Panc1 (cell line): Measurements from ENCODE around the gene ZWINT. TPM values are rescaled to one million over a fixed set of nuclear protein-coding genes. Genes with fewer than 3 reads are reported as not detected.

Source experiments
- ATAC-seq: fragments of 200-7000 bp; cut with Tn5 transposase; 2 replicates; pipeline ENCODE4 v1.9.1; 2020; ENCODE audit warnings: mild to moderate bottlenecking, moderate library complexity
- BruUV-seq: library from RNA; stranded (reverse); fragments of 400-500 nt; replicated peaks from 2 replicates; lab custom pipeline; 2021; lab: Mats Ljungman, UMichigan
- CTCF ChIA-PET: fragments of 300-600 bp; sonication (Branson Sonifier 250); formaldehyde crosslinking; loops from one replicate; lab custom pipeline; 2022; ENCODE audit warnings: antibody characterized with exemption; lab: Charles Lee
- POLR2A ChIA-PET: fragments of 300-600 bp; sonication (Branson Sonifier 250); formaldehyde crosslinking; loops from one replicate; lab custom pipeline; 2022; ENCODE audit warnings: antibody characterized with exemption; lab: Charles Lee
- DNase-seq: peaks from one replicate; pipeline ENCODE4 v3.0.0-alpha.2; 2010; ENCODE audit warnings: low read depth, low spot score
- H3K27ac ChIP-seq: 2 replicates; pipeline ENCODE4 v1.5.1; 2011; ENCODE audit warnings: mild to moderate bottlenecking, low read length, inconsistent platforms
- H3K27me3 ChIP-seq: fragments of 200-500 bp; sonication (Bioruptor generic); 2 replicates; pipeline ENCODE4 v1.6.0; 2014; ENCODE audit warnings: low read length, inconsistent platforms; ENCODE audit not compliant: control insufficient read depth, insufficient read depth
- H3K36me3 ChIP-seq: fragments of 200-500 bp; sonication (Bioruptor generic); 2 replicates; pipeline ENCODE4 v1.5.1; 2014; ENCODE audit warnings: inconsistent platforms, mild to moderate bottlenecking, low read length, moderate library complexity; ENCODE audit not compliant: control insufficient read depth, insufficient read depth
- H3K4me1 ChIP-seq: 2 replicates; pipeline ENCODE4 v1.5.1; 2011; ENCODE audit warnings: inconsistent platforms, mild to moderate bottlenecking, low read length, moderate library complexity; ENCODE audit not compliant: control insufficient read depth, insufficient read depth
- H3K4me3 ChIP-seq, 2 experiments: 2 replicates each; pipeline ENCODE4 v1.5.1; 2011 to 2012; ENCODE audit warnings: low read depth in 2 of 2, low read length in 2 of 2, mild to moderate bottlenecking in 2 of 2, inconsistent platforms in 1 of 2, moderate library complexity in 1 of 2
- H3K9me3 ChIP-seq: fragments of 200-500 bp; sonication (Bioruptor generic); 2 replicates; pipeline ENCODE4 v1.5.1; 2014; ENCODE audit warnings: low read depth, mild to moderate bottlenecking, inconsistent platforms, low read length, moderate library complexity; ENCODE audit not compliant: control insufficient read depth, insufficient read depth
- POLR2AphosphoS5 ChIP-seq: IDR thresholded peaks from 2 replicates; pipeline ENCODE4 v1.6.1; 2012; ENCODE audit warnings: mild to moderate bottlenecking, low read depth, low read length, moderate library complexity
- SIN3A ChIP-seq: IDR thresholded peaks from 2 replicates; pipeline ENCODE4 v1.6.1; 2012; ENCODE audit warnings: low read depth, mild to moderate bottlenecking, low read length, moderate library complexity, borderline replicate concordance; ENCODE audit not compliant: insufficient read depth
- TCF7L2 ChIP-seq: IDR thresholded peaks from 2 replicates; pipeline ENCODE4 v1.6.1; 2011; ENCODE audit warnings: mild to moderate bottlenecking, low read depth, low read length, inconsistent platforms
- in situ Hi-C: cut with HindIII; loops from 2 replicates; pipeline ENCODE4 v1.10.0; 2016; ENCODE audit warnings: low sequenced_read_pairs, low pct_unique_long_range_greater_than_20kb
- intact Hi-C: fragments of 100-400 bp; cut with micrococcal nuclease; formaldehyde crosslinking; loops from one replicate; pipeline ENCODE4 v1.10.0; 2022; ENCODE audit not compliant: unreplicated experiment
- total RNA-seq: library from RNA; stranded (reverse); gene quantifications from one replicate; pipeline ENCODE4 v1.2.1, GENCODE V29; 2021; ENCODE audit not compliant: unreplicated experiment
- TF ChIP-seq, protein P1 (sequence below), 2 experiments: IDR thresholded peaks; 2 replicates each; pipeline ENCODE4 v1.6.1; 2011 to 2012; ENCODE audit warnings: low read depth in 2 of 2, control low read depth in 1 of 2, low read length in 1 of 2, mild to moderate bottlenecking in 1 of 2, moderate library complexity in 1 of 2; ENCODE audit not compliant: insufficient read depth in 1 of 2
- TF ChIP-seq, protein P2 (sequence below): fragments of 450-650 bp; IDR thresholded peaks from 2 replicates; pipeline ENCODE4 v1.5.1; 2017; ENCODE audit warnings: mild to moderate bottlenecking

ZWINT gene
- total RNA-seq, 1 experiment from 2014 or later = 85.8 TPM

DNA sequence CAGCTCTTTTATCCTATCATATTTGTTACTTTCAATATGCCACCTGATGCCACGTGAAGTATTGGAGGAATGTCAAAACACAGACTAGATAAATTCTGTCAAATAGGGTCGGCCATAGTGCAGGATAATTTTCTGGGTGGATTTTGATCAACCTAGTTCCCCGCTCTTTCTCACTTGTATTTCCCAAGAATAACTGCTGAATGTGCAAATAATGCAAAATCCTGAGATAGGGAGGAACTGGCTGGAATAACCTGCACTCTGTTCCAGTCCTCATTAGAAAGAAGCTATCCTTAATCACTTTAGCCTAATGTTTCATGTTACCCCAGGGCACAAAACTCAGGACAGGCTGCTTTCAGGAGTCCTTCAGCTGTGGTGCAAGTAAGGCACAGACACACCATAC is 33.9 kb downstream of the ZWINT start:
- ChIA-PET POLR2A (no interaction called here), CTCF (interaction anchor here (0.9 kb wide), 1 partner anchor 21 kb away, joined by 3 read pairs; no protein-coding TSS in a partner anchor)
- ATAC-seq (no peak), DNase-seq (no peak)
- intact Hi-C loops (no loop called here), in situ Hi-C loops (no loop called here)
- BruUV-seq = no TSS peak
- no peaks in the 10 kb centered on the region for H3K27me3 ChIP-seq
- H3K4me1 ChIP-seq = no peaks in the 10 kb centered on the region
- no peak overlapping the region for H3K4me3 ChIP-seq
- no peak overlapping the region for H3K27ac ChIP-seq
- TF ChIP-seq, protein P1, sequence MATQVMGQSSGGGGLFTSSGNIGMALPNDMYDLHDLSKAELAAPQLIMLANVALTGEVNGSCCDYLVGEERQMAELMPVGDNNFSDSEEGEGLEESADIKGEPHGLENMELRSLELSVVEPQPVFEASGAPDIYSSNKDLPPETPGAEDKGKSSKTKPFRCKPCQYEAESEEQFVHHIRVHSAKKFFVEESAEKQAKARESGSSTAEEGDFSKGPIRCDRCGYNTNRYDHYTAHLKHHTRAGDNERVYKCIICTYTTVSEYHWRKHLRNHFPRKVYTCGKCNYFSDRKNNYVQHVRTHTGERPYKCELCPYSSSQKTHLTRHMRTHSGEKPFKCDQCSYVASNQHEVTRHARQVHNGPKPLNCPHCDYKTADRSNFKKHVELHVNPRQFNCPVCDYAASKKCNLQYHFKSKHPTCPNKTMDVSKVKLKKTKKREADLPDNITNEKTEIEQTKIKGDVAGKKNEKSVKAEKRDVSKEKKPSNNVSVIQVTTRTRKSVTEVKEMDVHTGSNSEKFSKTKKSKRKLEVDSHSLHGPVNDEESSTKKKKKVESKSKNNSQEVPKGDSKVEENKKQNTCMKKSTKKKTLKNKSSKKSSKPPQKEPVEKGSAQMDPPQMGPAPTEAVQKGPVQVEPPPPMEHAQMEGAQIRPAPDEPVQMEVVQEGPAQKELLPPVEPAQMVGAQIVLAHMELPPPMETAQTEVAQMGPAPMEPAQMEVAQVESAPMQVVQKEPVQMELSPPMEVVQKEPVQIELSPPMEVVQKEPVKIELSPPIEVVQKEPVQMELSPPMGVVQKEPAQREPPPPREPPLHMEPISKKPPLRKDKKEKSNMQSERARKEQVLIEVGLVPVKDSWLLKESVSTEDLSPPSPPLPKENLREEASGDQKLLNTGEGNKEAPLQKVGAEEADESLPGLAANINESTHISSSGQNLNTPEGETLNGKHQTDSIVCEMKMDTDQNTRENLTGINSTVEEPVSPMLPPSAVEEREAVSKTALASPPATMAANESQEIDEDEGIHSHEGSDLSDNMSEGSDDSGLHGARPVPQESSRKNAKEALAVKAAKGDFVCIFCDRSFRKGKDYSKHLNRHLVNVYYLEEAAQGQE (IDR thresholded peaks at IDR 0.05; ENCODE audit: insufficient read depth in 1 of 2, low read depth in 2 of 2, low read length in 1 of 2) = no peak
- TF ChIP-seq POLR2AphosphoS5 (no peak), TCF7L2 (no peak), SIN3A (no peak)
- TF ChIP-seq, protein P2, sequence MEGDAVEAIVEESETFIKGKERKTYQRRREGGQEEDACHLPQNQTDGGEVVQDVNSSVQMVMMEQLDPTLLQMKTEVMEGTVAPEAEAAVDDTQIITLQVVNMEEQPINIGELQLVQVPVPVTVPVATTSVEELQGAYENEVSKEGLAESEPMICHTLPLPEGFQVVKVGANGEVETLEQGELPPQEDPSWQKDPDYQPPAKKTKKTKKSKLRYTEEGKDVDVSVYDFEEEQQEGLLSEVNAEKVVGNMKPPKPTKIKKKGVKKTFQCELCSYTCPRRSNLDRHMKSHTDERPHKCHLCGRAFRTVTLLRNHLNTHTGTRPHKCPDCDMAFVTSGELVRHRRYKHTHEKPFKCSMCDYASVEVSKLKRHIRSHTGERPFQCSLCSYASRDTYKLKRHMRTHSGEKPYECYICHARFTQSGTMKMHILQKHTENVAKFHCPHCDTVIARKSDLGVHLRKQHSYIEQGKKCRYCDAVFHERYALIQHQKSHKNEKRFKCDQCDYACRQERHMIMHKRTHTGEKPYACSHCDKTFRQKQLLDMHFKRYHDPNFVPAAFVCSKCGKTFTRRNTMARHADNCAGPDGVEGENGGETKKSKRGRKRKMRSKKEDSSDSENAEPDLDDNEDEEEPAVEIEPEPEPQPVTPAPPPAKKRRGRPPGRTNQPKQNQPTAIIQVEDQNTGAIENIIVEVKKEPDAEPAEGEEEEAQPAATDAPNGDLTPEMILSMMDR = no peak
- no peaks in the 10 kb centered on the region for H3K36me3 ChIP-seq
- no peaks in the 10 kb centered on the region for H3K9me3 ChIP-seq

DNA sequence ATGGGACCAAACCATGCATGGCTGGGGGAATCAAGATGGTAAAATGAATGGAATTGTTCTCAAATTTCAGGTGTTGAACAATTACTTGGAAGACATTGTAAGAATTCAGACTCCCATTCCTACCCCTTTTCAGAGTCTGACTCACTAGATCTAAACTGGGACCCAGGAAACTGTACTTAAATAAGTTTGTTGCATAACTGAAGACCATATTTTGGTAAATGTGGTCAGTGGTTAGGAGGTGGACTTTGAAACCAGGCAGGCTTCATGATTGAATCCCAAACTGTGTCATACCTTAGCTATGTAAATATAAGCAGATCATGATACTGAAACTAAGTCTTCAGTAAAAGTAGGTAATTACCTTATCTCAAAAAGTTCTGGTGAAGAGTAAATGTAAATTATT is 41.7 kb downstream of the ZWINT start:
- Histone ChIP-seq H3K36me3 (no peaks in the 10 kb centered on the region), H3K9me3 (no peaks in the 10 kb centered on the region), H3K27me3 (no peaks in the 10 kb centered on the region), H3K4me3 (no peak overlapping the region), H3K4me1 (no peaks in the 10 kb centered on the region), H3K27ac (no peak overlapping the region)
- in situ Hi-C loops = no loop called here
- TF ChIP-seq, protein P1 (IDR thresholded peaks at IDR 0.05; ENCODE audit: insufficient read depth in 1 of 2, low read depth in 2 of 2, low read length in 1 of 2) = no peak
- intact Hi-C loops = no loop called here
- no peak for ATAC-seq
- no peak for DNase-seq
- ChIA-PET POLR2A (no interaction called here), CTCF (no interaction called here)
- no TSS peak for BruUV-seq
